GM12878 (cell line): ENCODE results near the gene PTPRN2. TPM values are rescaled to one million over a fixed set of nuclear protein-coding genes. Genes with fewer than 3 reads are reported as not detected.

Experiments used
- ATAC-seq: fragments of 200-7000 bp; cut with Tn5 transposase; 3 replicates; pipeline ENCODE4 v1.9.1; 2020; ENCODE audit warnings: mild to moderate bottlenecking, moderate library complexity
- BruUV-seq: library from RNA; stranded (reverse); fragments of 400-500 nt; replicated peaks from 2 replicates; lab custom pipeline; 2021; lab: Mats Ljungman, UMichigan
- CTCF ChIA-PET: fragments of 300-600 bp; sonication (Branson Sonifier 250); formaldehyde crosslinking; extraction: SDS; loops from one replicate; lab custom pipeline; 2021; ENCODE audit warnings: inconsistent platforms; lab: Yijun Ruan, JAX
- POLR2A ChIA-PET: fragments of 350-600 bp; formaldehyde crosslinking; extraction: SDS; loops from one replicate; lab custom pipeline; 2021; ENCODE audit warnings: inconsistent platforms; lab: Charles Lee
- RAD21 ChIA-PET: fragments of 300-600 bp; sonication (Branson Sonifier 250); formaldehyde crosslinking; loops from one replicate; lab custom pipeline; 2023; ENCODE audit warnings: antibody characterized with exemption; ENCODE audit not compliant: unreplicated experiment; lab: Charles Lee
- SMC1A ChIA-PET: fragments of 300-600 bp; sonication (Branson Sonifier 250); formaldehyde crosslinking; loops from one replicate; lab custom pipeline; 2023; ENCODE audit not compliant: unreplicated experiment, uncharacterized antibody; lab: Charles Lee
- DNase-seq: peaks from one replicate; pipeline ENCODE4 v3.0.0-alpha.2; 2011; ENCODE audit warnings: low read depth, low spot score
- FAIRE-seq: peaks from 3 replicates; lab custom pipeline; 2011; peaks lifted over from hg19 to GRCh38; lab: Jason Lieb, UNC
- H2AFZ ChIP-seq: 2 replicates; pipeline ENCODE4 v1.6.0; 2011; ENCODE audit warnings: low read depth, low read length, control low read depth; ENCODE audit not compliant: control insufficient read depth
- H3K27ac ChIP-seq: 2 replicates; pipeline ENCODE4 v1.5.1; 2011; ENCODE audit warnings: control low read depth; ENCODE audit not compliant: control insufficient read depth, insufficient read depth
- H3K27me3 ChIP-seq, 2 experiments: replicated peaks in 1 of 2; 2 replicates each; pipeline versions ENCODE4 v1.6.0 to v1.6.1; 2011; ENCODE audit warnings: low read length in 1 of 2; ENCODE audit not compliant: control insufficient read depth in 2 of 2, insufficient read depth in 2 of 2
- H3K36me3 ChIP-seq, 2 experiments: 2 replicates each; pipeline ENCODE4 v1.5.1; 2011; ENCODE audit warnings: low read length in 1 of 2; ENCODE audit not compliant: control insufficient read depth in 2 of 2, insufficient read depth in 2 of 2
- H3K4me1 ChIP-seq: 2 replicates; pipeline ENCODE4 v1.6.1; 2011; ENCODE audit warnings: mild to moderate bottlenecking, low read length, moderate library complexity, mixed read lengths; ENCODE audit not compliant: control insufficient read depth, insufficient read depth
- H3K4me2 ChIP-seq: 2 replicates; pipeline ENCODE4 v1.6.0; 2011; ENCODE audit warnings: control low read depth; ENCODE audit not compliant: control insufficient read depth, insufficient read depth
- H3K4me3 ChIP-seq: fragments of 200-600 bp; sonication (generic); 2 replicates; pipeline ENCODE4 v1.5.1; 2016
- H3K79me2 ChIP-seq: 2 replicates; pipeline ENCODE4 v1.6.0; 2011; ENCODE audit warnings: low read length; ENCODE audit not compliant: control insufficient read depth, insufficient read depth
- H3K9ac ChIP-seq: 2 replicates; pipeline ENCODE4 v1.8.0; 2011; ENCODE audit warnings: low read length, control low read depth, mixed read lengths; ENCODE audit not compliant: control insufficient read depth, insufficient read depth
- H3K9me3 ChIP-seq: replicated peaks from 3 replicates; pipeline ENCODE4 v1.5.1; 2011; ENCODE audit warnings: mild to moderate bottlenecking, low read length; ENCODE audit not compliant: control insufficient read depth, insufficient read depth
- H4K20me1 ChIP-seq: 2 replicates; pipeline ENCODE4 v1.6.0; 2011; ENCODE audit not compliant: control insufficient read depth, insufficient read depth
- BACH1 ChIP-seq: fragments of 450-650 bp; IDR thresholded peaks from 2 replicates; pipeline ENCODE4 v1.6.1; 2017; ENCODE audit warnings: mild to moderate bottlenecking, borderline replicate concordance
- CBX5 ChIP-seq: sonication (generic); IDR thresholded peaks from 2 replicates; pipeline ENCODE4 v1.6.1; 2016; ENCODE audit warnings: low read depth, moderate library complexity, mild to moderate bottlenecking, inconsistent platforms
- CEBPB ChIP-seq, 2 experiments: fragments of 150-350 bp in 1 of 2; IDR thresholded peaks; 2 replicates each; pipeline ENCODE4 v1.6.1; 2012 to 2014; ENCODE audit warnings: low read depth in 2 of 2, low read length in 2 of 2, borderline replicate concordance in 1 of 2, inconsistent platforms in 1 of 2
- EP300 ChIP-seq, 2 experiments: fragments of 150-350 bp in 1 of 2; IDR thresholded peaks; 2 replicates each; pipeline ENCODE4 v1.6.1; 2011 to 2012; ENCODE audit warnings: low read depth in 2 of 2, low read length in 2 of 2, borderline replicate concordance in 1 of 2, improper control_type of control experiment in 1 of 2, inconsistent platforms in 1 of 2; ENCODE audit not compliant: control insufficient read depth in 1 of 2
- FOXM1 ChIP-seq: IDR thresholded peaks from 2 replicates; pipeline ENCODE4 v1.6.1; 2012; ENCODE audit warnings: low read depth, mild to moderate bottlenecking, inconsistent platforms, low read length, moderate library complexity
- HDAC2 ChIP-seq: fragments of 200-600 bp; sonication (generic); IDR thresholded peaks from 2 replicates; pipeline ENCODE4 v1.6.1; 2017
- HDAC6 ChIP-seq: fragments of 200-600 bp; sonication (generic); IDR thresholded peaks from one replicate; pipeline ENCODE4 v1.8.0; 2017; ENCODE audit warnings: antibody characterized with exemption; ENCODE audit not compliant: unreplicated experiment
- KAT2A ChIP-seq: conservative IDR thresholded peaks from 2 replicates; pipeline ENCODE4 v1.6.1; 2011; ENCODE audit warnings: low read depth, low read length; ENCODE audit not compliant: control insufficient read depth
- NR2F1 ChIP-seq: fragments of 450-650 bp; conservative IDR thresholded peaks from 2 replicates; pipeline ENCODE4 v1.6.1; 2017; ENCODE audit warnings: mild to moderate bottlenecking
- PAX8 ChIP-seq: fragments of 450-650 bp; IDR thresholded peaks from 2 replicates; pipeline ENCODE4 v1.6.1; 2017; ENCODE audit warnings: mild to moderate bottlenecking, moderate library complexity
- PML ChIP-seq: IDR thresholded peaks from 2 replicates; pipeline ENCODE4 v1.6.1; 2012; ENCODE audit warnings: low read length, inconsistent platforms
- SMC3 ChIP-seq: IDR thresholded peaks from 2 replicates; pipeline ENCODE4 v1.6.1; 2011; ENCODE audit warnings: low read length, improper control_type of control experiment, borderline replicate concordance
- SP1 ChIP-seq: IDR thresholded peaks from one replicate; pipeline ENCODE4 v1.6.1; 2011; ENCODE audit warnings: low read depth, low read length
- SUPT20H ChIP-seq: IDR thresholded peaks from 2 replicates; pipeline ENCODE4 v1.6.1; 2011; ENCODE audit warnings: low read depth, mild to moderate bottlenecking, low read length, moderate library complexity, borderline replicate concordance; ENCODE audit not compliant: control insufficient read depth
- TCF12 ChIP-seq: IDR thresholded peaks from 2 replicates; pipeline ENCODE4 v1.6.1; 2011; ENCODE audit warnings: low read depth, mild to moderate bottlenecking, low read length
- ZNF384 ChIP-seq: IDR thresholded peaks from 2 replicates; pipeline ENCODE4 v1.6.1; 2012; ENCODE audit warnings: low read depth, mild to moderate bottlenecking, low read length, improper control_type of control experiment, borderline replicate concordance
- ZSCAN29 ChIP-seq: fragments of 450-650 bp; IDR thresholded peaks from 2 replicates; pipeline ENCODE4 v1.6.1; 2017; ENCODE audit warnings: mild to moderate bottlenecking, moderate library complexity
- WGBS: methylation state at CpG from one replicate; pipeline ENCODE4 v1.1.6; 2016; ENCODE audit warnings: low lambda C conversion rate; ENCODE audit not compliant: insufficient replicate concordance, insufficient coverage; ENCODE audit errors: missing lambda C conversion rate; 5-methylcytosine and 5-hydroxymethylcytosine counted together
- in situ Hi-C: fragments of 300-500 bp; cut with MboI; formaldehyde crosslinking; loops from 9 replicates; pipeline ENCODE4 v1.14.3; 2018; ENCODE audit warnings: mixed read lengths
- intact Hi-C: fragments of 100-400 bp; cut with micrococcal nuclease; formaldehyde crosslinking; loops from one replicate; pipeline ENCODE4 v1.14.2; 2022; ENCODE audit not compliant: unreplicated experiment
- polyA plus RNA-seq, 11 experiments: library from polyadenylated mRNA; depleted of rRNA in 4 of 11; unstranded in 6 of 11; stranded (reverse) in 5 of 11; fragments of >200 nt; fragmentation: Nextera tagmentation in 4 of 11; fragmentation: Illumina TruSeq in 1 of 11; extraction: Ambion mirVana in 4 of 11; extraction: Trizol in 1 of 11; gene quantifications; 1 replicate in 1 of 11; 2 replicates in 10 of 11; pipeline versions ENCODE4 v1.2.1 to v1.2.3, GENCODE V29; 2011 to 2016; ENCODE audit warnings: inconsistent platforms in 2 of 11, missing spikeins in 2 of 11, low read depth in 1 of 11
- total RNA-seq, 4 experiments: library from RNA; depleted of rRNA in 3 of 4; stranded (reverse); fragments of >200 nt in 3 of 4; fragmentation: Illumina TruSeq in 1 of 4; extraction: Trizol in 1 of 4; gene quantifications; 2 replicates each; pipeline versions ENCODE4 v1.2.1 to v1.2.3, GENCODE V29; 2013 to 2021
- TF ChIP-seq, protein P1 (sequence below): IDR thresholded peaks from 2 replicates; pipeline ENCODE4 v1.6.1; 2011; ENCODE audit warnings: borderline replicate concordance, low read depth, mild to moderate bottlenecking, moderate library complexity, mixed read lengths, low read length; ENCODE audit not compliant: insufficient read depth; ENCODE audit errors: extremely low read length
- TF ChIP-seq, protein P2 (sequence below): IDR thresholded peaks from 2 replicates; pipeline ENCODE4 v1.6.1; 2011; ENCODE audit warnings: mild to moderate bottlenecking, low read depth, low read length, moderate library complexity; ENCODE audit not compliant: insufficient replicate concordance
- TF ChIP-seq, protein P3 (sequence below): fragments of 450-650 bp; IDR thresholded peaks from 2 replicates; pipeline ENCODE4 v1.6.1; 2017; ENCODE audit warnings: mild to moderate bottlenecking, moderate library complexity

PTPRN2 gene
- total and polyA plus RNA-seq, 10 of the 15 experiments (the other 5 are each of a cell fraction or from before 2014, with no cell fraction given): 5.4 TPM; not detected in 9

DNA sequence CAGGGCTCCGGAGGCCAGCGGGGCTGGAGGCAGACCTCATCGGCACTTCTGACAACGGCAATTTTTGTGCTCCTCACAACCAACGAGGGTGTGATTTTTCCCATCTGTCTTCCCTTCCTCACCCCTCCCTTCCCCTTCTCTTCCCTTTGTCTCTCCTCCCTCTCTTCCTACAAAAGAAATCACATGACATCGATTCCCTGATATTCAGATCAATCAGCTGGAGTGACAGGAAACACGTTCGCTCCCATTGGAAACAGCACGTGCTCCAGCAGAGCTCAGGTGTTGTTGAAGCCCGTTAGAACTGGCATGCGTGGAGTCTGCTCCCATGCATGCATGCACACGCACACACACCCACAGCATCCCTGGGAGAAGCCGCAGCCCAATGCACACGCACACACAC, 222.4 kb downstream of the PTPRN2 start:
- RAD21 ChIA-PET: no interaction called here
- no peak for FAIRE-seq
- POLR2A ChIA-PET: no interaction called here
- no peak overlapping the region for H3K27ac ChIP-seq
- DNase-seq: no peak
- no TSS peak for BruUV-seq
- no peaks in the 10 kb centered on the region for H3K27me3 ChIP-seq
- WGBS: 73% methylated on average over 13 of the region's 14 CpGs
- no peak overlapping the region for H2AFZ ChIP-seq
- no peak overlapping the region for H3K4me3 ChIP-seq
- H3K79me2 ChIP-seq: no peaks in the 10 kb centered on the region
- no peak overlapping the region for H3K4me2 ChIP-seq
- H3K9ac ChIP-seq: no peak overlapping the region
- SMC1A ChIA-PET: no interaction called here
- no peaks in the 10 kb centered on the region for H3K4me1 ChIP-seq
- CTCF ChIA-PET: no interaction called here
- no peaks in the 10 kb centered on the region; the same call in 2 of the 3 replicates for H3K9me3 ChIP-seq
- no peak for TF ChIP-seq EP300 (IDR thresholded peaks at IDR 0.05; ENCODE audit: borderline replicate concordance in 1 of 2, control insufficient read depth in 1 of 2, low read depth in 2 of 2, low read length in 2 of 2)
- no peak for TF ChIP-seq TCF12
- TF ChIP-seq, protein P1, sequence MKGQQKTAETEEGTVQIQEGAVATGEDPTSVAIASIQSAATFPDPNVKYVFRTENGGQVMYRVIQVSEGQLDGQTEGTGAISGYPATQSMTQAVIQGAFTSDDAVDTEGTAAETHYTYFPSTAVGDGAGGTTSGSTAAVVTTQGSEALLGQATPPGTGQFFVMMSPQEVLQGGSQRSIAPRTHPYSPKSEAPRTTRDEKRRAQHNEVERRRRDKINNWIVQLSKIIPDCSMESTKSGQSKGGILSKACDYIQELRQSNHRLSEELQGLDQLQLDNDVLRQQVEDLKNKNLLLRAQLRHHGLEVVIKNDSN: no peak
- TF ChIP-seq, protein P2, sequence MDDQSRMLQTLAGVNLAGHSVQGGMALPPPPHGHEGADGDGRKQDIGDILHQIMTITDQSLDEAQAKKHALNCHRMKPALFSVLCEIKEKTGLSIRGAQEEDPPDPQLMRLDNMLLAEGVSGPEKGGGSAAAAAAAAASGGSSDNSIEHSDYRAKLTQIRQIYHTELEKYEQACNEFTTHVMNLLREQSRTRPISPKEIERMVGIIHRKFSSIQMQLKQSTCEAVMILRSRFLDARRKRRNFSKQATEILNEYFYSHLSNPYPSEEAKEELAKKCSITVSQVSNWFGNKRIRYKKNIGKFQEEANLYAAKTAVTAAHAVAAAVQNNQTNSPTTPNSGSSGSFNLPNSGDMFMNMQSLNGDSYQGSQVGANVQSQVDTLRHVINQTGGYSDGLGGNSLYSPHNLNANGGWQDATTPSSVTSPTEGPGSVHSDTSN: no peak
- no peak for TF ChIP-seq NR2F1
- TF ChIP-seq SUPT20H: no peak
- no peak for TF ChIP-seq CEBPB (IDR thresholded peaks at IDR 0.05; ENCODE audit: borderline replicate concordance in 1 of 2, low read depth in 2 of 2, low read length in 2 of 2)
- no peak for TF ChIP-seq ZSCAN29
- no peak for TF ChIP-seq HDAC2
- TF ChIP-seq FOXM1: no peak
- no peak for TF ChIP-seq ZNF384
- TF ChIP-seq, protein P3, sequence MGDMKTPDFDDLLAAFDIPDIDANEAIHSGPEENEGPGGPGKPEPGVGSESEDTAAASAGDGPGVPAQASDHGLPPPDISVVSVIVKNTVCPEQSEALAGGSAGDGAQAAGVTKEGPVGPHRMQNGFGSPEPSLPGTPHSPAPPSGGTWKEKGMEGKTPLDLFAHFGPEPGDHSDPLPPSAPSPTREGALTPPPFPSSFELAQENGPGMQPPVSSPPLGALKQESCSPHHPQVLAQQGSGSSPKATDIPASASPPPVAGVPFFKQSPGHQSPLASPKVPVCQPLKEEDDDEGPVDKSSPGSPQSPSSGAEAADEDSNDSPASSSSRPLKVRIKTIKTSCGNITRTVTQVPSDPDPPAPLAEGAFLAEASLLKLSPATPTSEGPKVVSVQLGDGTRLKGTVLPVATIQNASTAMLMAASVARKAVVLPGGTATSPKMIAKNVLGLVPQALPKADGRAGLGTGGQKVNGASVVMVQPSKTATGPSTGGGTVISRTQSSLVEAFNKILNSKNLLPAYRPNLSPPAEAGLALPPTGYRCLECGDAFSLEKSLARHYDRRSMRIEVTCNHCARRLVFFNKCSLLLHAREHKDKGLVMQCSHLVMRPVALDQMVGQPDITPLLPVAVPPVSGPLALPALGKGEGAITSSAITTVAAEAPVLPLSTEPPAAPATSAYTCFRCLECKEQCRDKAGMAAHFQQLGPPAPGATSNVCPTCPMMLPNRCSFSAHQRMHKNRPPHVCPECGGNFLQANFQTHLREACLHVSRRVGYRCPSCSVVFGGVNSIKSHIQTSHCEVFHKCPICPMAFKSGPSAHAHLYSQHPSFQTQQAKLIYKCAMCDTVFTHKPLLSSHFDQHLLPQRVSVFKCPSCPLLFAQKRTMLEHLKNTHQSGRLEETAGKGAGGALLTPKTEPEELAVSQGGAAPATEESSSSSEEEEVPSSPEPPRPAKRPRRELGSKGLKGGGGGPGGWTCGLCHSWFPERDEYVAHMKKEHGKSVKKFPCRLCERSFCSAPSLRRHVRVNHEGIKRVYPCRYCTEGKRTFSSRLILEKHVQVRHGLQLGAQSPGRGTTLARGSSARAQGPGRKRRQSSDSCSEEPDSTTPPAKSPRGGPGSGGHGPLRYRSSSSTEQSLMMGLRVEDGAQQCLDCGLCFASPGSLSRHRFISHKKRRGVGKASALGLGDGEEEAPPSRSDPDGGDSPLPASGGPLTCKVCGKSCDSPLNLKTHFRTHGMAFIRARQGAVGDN: no peak
- TF ChIP-seq KAT2A: no peak
- TF ChIP-seq BACH1: no peak
- TF ChIP-seq SP1: no peak
- TF ChIP-seq PML: no peak
- TF ChIP-seq CBX5: no peak
- no peak for TF ChIP-seq SMC3
- no peak for TF ChIP-seq HDAC6
- no peak for TF ChIP-seq PAX8
- no peaks in the 10 kb centered on the region for H4K20me1 ChIP-seq
- ATAC-seq: no peak
- intact Hi-C loops (no loop called here), in situ Hi-C loops (no loop called here)
- no peaks in the 10 kb centered on the region for H3K36me3 ChIP-seq
